Measurements from ENCODE around the gene EPG5.

DNA sequence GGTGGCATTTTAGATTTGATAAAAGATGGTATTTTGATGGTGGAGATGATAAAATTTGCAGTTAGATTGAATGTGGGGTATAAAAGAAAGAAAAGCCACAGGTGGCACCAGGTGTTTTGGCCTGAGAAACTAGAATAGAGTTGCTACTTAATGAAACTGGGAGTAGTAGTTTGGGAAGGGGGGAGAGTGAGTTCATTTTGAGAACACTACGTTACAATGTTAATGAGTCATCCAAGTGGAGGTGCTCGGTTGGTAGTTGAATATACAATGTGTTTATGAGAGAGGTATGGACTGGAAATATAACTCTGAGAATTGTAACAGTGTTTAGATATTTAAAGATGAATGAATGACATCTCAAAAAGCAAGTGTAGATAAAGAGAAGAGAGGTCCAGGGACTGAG, 26.4 kb downstream of the EPG5 start:
- TF ChIP-seq CTCF (conservative IDR thresholded peaks at IDR 0.05; ENCODE audit: low read depth, low read length) (no peak), EZH2 (IDR thresholded peaks at IDR 0.05; ENCODE audit: borderline replicate concordance, low read depth, low read length, poor library complexity, severe bottlenecking) (no peak)
